HG03108 (cell line): ENCODE data around the gene ABAT.

Experiments
- ATAC-seq: cut with Tn5 transposase; IDR thresholded peaks from one replicate; pipeline ENCODE4 v1.9.1; 2021; ENCODE audit warnings: moderate library complexity; ENCODE audit not compliant: unreplicated experiment

ABAT gene

DNA sequence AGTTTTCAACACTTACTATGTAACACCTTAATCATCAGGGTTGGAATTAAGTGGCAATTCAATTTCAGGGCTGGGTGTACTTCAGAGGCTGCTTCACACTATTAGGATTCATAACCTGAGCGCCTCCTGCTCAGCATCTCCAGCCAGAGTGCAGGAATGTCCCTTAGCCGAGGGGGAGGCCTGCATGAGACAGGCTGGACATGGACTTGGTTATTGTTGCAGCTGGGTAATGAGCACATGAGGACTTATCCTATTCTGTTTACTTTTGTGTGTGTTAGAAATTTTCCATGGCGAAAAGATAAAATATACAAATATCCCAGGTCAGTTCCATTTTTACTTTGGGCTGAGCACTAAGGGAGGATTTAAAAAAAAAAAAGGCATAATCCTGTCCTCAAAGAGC lies 133.6 kb downstream of the ABAT start:
- ATAC-seq, result no peak

DNA sequence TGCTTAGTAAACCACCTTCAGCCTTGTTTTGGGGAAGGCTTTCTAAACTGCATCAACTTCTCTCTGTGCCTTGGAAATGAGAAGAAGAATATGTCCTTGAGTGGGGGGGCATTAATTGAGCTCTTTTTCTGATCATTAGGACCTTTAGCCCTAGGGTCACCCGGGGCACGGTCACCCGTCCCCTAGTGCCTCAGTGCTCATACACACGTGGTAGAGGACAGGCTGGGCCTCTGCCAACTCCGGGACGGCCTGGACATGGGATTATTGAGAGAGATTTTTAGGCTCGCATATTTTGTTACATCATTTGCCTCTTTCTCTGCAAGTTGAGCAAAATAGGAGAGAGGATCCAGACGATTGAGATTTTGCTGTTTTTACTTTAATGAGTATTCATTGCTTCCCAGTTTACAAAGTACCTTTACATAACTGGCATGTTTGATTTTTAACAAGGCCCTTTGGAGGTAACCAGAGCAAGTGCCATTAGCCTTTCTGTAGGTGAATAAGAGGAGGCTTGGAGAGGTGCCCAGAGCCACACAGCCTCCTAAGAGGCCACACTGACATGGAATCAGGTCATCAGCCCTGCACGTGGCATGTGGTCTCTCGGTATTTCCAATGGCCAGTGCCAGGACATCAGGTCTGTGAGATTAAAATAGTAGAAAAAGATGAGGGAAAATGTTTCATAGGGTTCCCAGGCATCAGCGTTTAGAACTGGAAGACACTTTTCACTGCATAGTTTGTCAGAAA lies 134.4 kb downstream of the ABAT start:
- ATAC-seq, result no peak

DNA sequence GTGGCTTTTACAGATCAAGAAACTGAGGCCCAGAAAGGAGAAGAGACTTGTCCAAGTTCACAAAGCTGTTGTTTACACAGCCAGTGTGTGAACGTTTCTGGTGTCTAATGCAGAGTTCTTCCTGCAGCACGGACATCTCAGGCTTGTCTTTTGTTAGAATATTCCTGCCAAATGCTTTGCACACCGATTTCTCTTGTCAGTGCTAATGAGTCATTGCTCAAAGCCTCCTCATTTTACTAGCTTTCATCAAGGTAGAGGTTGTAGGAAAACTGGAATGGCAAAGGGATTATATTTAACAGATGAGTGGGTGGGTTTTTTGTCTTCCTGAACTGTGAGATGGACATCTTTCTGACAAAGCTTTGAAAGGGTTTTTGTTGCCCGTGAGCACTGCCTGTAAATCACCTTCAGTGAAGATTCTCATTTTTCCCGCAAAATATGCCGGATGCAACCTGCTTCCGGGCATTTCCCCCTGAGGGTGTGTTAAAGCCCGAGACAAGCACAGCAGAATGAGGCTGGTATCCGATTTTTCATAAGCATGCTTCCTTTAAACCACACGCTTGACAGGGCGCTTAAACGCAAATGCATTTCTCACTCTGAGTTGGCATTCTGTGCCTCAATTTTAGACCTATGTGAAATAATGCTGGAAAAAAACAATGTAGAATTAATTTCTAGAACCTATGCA lies 137.9 kb downstream of the ABAT start:
- no peak for ATAC-seq

DNA sequence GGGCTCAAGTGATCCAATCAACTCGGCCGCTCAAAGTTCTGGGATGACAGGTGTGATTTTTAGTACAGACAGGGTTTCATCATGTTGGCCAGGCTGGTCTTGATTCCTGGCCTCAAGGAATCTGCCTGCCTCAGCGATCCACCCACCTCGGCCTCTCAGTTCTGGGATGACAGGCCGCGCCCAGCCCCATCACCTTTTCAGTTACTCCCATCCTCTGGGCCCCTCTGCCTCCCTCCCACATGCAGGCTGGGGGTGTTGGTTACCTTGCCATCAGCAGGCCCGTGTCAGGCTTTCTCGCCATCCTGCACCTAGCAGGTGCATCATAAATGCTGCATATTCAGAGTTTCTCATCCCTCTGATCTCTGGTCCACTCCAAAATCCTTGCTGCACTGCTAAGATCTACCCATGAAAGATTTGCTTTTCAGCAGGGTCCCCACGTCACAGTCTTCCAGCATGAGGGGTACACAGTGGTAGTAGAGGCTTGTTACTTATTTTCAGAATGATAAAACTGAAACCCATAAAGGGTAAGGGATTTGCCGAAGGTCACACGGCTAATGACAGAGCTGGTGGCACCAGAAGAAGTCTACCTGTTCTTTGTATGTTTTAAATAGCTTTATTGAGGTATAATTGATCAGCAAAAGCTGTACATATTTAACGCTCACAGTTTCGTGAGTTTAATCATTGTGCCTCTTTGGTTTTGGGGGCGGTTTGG lies 139.8 kb downstream of the ABAT start:
- no peak for ATAC-seq

DNA sequence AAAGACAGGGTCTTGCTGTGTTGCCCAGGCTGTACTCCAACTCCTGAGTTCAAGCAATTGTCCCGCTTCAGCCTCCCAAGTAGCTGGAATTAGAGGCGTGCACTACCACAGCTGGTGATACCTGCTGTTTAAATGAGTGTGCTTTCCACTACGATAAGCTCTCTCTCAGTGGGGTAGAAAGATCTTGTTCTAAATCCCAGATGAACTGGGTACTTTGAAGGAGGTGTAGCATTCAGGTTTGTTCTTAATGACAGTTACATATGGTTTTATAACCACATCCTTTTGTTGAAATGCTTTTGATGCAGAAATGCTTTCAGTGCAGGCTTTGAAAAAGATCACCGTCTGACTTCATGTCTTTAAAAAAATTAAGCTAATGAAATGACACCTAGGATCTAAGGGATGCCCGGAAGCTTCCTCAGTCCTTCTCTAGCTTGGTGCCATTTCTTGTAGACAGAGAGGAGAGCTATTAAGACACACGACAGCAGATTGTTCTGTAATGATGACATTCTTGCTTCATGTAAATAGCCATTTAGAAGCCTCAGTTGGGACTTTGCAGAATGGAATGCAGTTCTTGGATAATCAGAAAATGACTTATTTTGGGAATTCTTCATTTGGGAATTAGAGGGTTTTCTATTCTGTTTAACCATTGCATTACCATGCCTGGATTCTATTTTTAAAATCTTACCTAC lies 142.7 kb downstream of the ABAT start:
- ATAC-seq, result no peak

DNA sequence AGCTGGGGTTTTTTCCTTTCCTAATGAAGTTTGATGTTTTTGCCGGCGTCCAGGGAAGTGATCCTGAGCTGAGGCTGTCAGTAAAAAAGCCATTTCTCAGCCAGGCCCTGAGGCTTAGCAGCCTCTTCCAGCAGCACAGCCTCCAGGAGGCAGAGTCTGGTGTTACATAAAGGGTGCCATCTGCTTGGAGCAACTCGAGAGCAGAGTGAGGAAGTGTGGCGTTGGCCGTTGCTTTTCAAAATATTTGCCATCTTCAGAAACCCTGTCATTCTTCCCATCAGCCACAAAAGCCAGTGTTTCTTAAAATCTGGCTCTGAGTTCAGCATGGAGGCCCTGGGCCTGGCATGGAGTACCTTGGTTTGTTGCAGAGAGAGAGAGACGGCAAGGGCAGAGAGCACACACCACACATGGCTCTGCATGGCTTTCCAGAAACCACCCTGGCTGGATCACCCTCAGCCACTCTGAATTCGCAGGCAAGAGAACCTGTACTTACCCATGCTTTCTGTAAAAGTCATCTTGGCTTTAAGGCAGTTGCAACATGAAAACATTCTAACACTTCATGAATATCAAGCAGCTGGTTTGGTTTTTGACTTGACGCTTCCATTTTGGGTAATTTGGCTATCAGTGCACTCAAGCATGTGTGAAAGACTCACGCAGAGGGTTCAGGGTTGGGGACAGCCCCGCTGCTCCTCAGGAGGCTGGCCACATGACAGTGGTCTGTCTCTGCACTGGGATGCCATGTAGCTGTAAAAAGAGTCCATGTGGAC lies 144.3 kb downstream of the ABAT start:
- ATAC-seq, result peak; percentile 84

DNA sequence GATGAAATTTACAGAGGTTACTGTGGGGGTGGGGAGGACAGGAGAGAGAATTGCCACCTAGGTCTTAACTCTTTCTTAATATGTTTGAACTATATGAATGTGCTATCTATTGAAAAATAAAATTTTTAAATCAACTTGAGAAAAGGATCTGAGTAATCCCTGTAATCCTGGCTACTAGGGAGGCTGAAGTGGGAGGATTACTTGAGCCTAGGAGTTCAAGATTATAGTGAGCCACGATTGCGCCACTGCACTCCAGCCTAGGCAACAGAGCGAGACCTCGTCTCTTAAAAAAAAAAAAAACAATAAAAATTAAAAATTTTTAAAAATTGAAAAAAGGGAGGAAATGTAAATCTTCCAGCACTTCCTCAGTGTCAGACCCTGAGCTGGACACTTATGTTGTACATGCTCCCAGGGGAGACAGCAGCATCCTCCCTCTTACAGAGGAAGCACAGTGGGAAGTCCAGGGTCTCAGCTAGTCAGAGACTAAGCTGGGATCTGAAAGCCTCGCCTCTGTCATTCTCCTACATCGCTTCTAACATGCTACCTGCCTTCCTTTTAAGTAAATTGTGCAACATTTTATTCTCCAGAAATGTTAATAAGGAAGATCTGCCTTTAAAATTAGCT lies 145.1 kb downstream of the ABAT start:
- no peak for ATAC-seq

DNA sequence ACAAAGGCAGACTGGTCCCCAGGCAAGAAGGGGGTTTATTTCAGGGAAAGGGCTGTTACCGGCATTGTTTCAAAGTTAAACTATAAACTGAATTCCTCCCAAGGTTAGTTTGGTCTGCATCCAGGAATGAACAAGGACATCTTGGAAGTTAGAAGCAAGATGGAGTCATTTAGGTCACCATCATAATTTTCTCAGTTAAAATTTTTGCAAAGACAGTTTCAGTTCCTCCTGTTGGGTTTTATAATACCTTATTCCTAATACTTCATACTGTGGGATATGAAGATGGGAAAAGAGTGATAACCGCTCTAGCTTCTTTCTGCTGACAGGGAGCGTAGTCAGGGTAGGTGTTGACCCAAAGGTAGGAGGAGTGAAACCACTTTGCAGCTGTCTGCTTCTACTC lies 148.0 kb downstream of the ABAT start:
- ATAC-seq, result no peak

DNA sequence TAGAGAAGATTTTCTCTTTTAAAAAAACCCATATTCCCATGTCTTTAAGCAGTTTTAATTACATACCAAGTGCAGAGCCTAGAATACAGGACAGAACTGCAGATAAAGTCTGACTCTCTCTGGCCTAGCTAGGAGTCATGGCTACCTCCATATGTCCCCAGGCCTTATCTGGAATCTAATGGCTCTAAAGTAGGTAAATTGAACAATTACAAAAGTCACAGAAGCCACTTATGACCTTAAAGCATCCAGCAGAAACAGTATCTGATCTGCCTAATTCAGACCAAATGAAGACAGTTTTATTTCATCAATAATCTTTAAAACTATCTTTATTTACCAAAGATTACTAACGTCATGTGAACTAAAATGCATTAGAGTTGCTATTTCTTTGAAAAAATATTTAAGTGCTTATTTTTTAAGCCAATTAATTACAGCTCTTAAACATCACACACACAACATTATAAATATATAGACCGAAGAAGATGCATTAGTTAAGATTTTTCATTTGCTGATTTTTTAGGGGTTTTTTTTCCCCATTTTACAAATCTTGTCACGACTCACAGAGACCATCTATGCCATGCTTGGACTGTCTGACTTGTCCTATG lies 152.0 kb downstream of the ABAT start:
- no peak for ATAC-seq

DNA sequence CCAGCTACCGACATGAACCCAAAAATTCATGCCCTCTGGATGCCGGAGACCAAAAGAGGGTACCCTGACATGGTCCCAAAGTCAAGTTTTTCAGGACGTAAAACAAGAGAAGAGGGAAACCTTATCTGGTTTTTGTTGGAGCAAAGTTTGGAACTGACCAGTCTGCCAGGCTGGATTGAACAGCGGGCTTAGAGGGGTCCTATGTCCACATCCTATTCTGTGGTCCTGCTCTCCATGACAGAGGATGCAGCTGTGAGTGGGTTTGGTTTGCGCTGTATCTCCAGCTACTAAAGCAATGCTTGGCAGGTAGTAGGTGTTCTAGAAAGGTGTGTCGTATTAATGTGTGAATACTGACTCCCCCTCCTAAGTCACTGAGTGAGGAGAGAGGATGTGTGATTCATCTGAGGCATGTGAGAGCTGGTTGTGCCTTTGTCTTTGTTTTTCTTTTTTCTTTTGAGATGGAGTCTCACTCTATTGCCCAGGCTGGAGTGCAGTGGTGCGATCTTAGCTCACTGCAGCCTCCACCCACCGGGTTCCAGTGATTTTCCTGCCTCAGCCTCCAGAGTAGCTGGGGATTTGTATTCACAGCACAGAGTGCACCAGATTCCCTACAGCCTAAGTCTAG lies 154.2 kb downstream of the ABAT start:
- ATAC-seq, result no peak

DNA sequence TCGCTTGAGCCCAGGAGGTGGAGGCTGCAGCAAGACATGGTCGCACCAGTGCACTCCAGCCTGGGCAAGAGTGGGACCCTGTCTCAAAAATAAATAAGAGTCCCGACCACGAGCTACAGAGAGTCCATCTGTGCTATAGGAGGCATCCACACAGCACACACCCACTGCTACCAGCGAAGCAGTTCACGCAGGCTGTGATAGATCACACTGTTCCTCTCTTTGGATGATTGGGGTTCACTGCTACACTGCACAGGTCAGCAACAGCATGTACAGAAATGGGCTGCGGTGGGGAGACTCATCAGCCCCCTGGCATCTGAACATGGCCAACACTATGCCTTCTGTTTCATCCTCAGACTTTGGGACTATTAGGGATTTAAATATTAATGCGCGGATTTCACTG lies 157.0 kb downstream of the ABAT start:
- no peak for ATAC-seq

DNA sequence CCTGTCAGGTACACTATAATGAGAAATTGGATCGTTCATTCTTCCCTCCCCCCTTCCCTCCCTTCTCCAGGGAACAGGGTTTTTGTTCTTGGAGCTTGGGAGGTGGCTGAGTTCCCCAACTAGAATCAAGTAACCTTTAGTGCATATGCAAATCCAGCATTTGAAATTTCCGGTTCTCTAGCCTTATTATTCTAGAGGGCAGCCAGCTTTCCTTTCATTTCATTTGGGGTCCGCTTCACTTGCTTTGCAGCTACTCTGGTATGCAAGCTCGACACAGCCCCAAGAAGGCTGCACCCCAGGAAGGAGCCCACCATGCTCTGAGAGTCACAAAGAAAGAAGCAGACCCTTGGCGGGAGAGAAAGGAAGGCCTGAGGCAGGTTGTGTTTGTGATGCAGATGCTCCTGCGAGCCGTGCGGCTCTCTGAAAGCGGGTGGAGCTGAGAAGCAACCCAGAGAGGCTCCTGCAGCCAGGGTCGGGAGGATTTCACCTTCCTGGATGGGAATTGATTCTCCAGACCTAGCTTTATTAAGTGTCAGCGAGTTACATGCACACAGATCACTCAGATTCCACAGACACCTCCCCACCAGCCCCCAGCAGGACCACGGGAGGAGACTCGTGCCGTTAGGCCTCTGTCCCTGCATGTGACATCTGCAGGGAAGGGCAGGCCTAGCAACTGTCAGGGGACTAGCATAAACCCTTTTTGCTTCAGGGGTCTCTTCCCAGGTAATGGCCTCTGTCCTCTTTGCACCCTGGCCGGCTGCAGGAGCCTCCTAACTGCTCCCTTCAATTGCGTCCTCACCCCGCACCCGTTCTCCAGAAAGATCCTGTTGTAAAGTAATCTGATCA lies 157.7 kb downstream of the ABAT start:
- no peak for ATAC-seq

DNA sequence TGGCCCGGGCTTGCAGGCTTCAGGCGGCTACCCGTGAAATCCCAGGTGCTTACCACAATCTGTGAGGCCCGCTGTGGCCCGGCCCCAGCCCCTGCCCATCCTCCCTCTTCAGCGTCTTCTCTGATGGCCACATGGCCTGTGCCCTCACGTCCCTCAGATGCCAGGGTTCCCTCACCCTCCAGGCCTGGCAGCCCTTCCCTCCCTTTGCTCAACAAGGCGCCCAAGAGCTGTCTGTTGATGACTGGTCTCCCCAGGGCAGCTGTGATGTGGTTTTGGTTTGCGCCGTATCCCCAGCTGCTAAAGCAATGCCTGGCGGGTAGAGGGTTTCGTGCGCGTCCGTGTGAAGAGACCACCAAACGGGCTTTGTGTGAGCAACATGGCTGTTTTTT lies 158.3 kb downstream of the ABAT start:
- ATAC-seq, result no peak
